Nasal cavity respiratory epithelium epithelial cell of viscerocranial mucosa (primary cell): ENCODE results near the gene CRCP. TPM values are rescaled to one million over a fixed set of nuclear protein-coding genes. Genes with fewer than 3 reads are reported as not detected.

Experiments used
- total RNA-seq: library from RNA; depleted of rRNA; stranded (reverse); fragments of >200 nt; gene quantifications from 2 replicates; pipeline ENCODE4 v1.2.3, GENCODE V29; 2014

The CRCP gene
- total RNA-seq = 47.0 and 47.8 TPM in 2 replicates

DNA sequence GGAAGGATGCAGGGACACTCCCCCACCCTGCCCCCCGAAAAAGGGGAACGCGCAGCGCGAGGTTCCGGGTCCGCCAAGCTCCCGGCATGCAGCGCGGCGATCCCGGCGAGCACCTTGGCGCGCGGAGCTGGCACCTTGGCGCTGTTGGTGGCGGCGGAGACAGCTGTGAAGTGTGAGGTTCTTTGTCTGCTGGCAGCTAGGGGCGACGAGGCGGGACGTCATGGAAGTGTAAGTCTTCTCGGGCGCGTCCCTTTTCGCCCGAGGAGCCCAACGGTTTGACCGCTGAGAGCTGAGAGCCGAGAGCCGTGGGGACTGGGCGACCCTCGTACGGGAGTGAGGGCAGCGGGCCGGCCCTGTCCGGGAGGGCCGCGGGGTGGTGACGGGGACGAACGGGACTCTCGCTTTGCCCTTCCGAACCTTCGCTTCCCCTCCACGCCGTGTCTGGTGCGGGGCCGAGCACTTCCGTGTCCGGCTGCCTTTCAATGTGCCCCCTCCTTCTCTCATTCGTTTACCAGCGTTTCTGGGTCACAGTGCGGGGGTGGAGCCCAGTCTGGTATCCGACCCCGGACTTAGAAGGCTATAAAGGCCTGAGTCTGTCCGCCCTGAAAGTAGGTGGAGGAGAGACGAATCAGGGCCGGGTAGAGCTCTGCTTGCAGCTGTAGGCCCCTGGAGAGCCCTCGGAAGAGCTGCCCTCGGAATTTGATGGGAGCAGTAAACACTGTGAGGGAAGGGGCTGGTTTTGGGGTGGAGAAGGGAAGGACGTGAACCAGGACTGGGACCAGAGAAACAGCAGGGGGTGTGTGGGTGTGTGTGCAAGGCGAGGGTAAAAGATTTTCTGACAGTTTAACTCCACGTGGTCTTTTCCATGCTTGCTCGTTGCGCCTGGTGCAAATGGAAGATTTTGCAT, at the start of gene CRCP:
CRCP (plus strand) TSS at position 105 of the 907 bp plus-strand sequence; CDS start at position 221, 116 bp downstream.

DNA sequence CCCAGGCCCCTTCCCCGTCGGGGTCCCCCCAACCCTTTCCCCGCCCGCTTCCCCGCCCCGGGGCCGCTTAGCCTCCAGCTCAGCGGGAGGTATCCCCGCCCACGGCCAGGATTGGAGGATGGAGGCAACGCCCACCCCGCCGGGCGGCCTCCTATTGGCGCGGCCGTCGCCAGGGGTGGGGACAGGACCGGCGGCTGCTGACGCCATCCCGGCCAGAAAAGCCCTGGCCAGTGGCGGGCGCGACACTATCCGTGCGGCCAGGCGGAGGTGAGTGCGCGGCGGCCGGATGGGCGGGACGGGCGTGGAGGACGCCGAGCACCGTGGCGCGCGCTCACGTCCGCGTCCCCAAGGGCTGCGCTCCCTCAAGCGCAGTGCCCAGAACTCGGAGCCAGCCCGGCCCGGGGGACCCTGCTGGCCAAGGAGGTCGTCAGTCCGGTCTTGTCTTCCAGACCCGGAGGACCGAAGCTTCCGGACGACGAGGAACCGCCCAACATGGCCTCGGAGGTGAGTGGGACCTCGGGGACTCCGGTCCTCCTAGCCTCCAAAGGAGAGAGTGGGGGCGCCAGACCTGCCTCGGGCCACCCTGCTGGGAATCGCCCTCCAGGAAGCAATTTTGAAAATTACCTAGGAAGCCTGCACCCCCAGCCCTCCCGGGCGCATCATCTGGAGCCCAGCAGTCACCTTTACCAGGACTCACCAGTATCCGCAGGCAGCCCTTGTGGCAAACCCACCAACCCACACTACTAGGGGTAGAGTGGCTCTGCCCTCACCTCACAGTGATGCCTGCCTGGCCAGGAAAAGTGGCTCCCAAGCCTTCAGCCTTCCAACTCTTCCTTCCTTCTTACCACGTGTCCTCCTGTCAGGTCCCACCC, 38.8 kb upstream of the CRCP start, which contains the start of gene ASL:
ASL (plus strand) TSS at position 230 of the 872 bp plus-strand sequence; CDS start at position 493, 263 bp downstream.

Other genes with a start within 250 kb of the CRCP start
- gene VKORC1L1, start 241.8 kb upstream of the CRCP start, total RNA-seq = 13.7 and 24.8 TPM in 2 replicates
- gene GUSB, start 132.6 kb upstream of the CRCP start, total RNA-seq = 18.5 and 27.6 TPM in 2 replicates
- gene ASL, start 39.0 kb upstream of the CRCP start, total RNA-seq = 22.9 and 28.4 TPM in 2 replicates
- gene TPST1, start 90.5 kb downstream of the CRCP start, total RNA-seq = 23.6 and 51.4 TPM in 2 replicates